ENCODE measurements around the gene CD63.
"Not testable (repeated sequence)": the region's sequence is repeated elsewhere in the genome, so short reads cannot be mapped to it uniquely, and the experiment has no call there.

The CD63 gene

GRCh38 chr12:55728939-55729818 lies at the start of gene CD63:
CD63 (minus strand) TSS chr12:55729009; CDS start chr12:55728341, 668 bp downstream.
- DNase-seq = peak; percentile 97

GRCh38 chr12:55777856-55778255 lies 49.0 kb upstream of the CD63 start:
- peak; percentile 38 for DNase-seq

- DNase-seq = no peak
Measured at GRCh38 chr12:55771736-55772135, 42.9 kb upstream of the CD63 start.

- no peak for DNase-seq
Measured at GRCh38 chr12:55767156-55767555, 38.3 kb upstream of the CD63 start.

GRCh38 chr12:55765736-55766290 lies 37.0 kb upstream of the CD63 start:
- no peak for DNase-seq

- no peak for DNase-seq
Measured at GRCh38 chr12:55762646-55763045, 33.8 kb upstream of the CD63 start.

- DNase-seq = no peak
Measured at GRCh38 chr12:55760663-55761062, 31.9 kb upstream of the CD63 start.

GRCh38 chr12:55758575-55758974 lies 29.8 kb upstream of the CD63 start:
- DNase-seq = not testable (repeated sequence)

- no peak for DNase-seq
Measured at GRCh38 chr12:55757701-55758100, 28.9 kb upstream of the CD63 start.

- no peak for DNase-seq
Measured at GRCh38 chr12:55755246-55755645, 26.4 kb upstream of the CD63 start.

GRCh38 chr12:55748230-55748993 lies 19.6 kb upstream of the CD63 start:
- DNase-seq = no peak

- no peak for DNase-seq
Measured at GRCh38 chr12:55746913-55747231, 18.1 kb upstream of the CD63 start.

- DNase-seq = no peak
Measured at GRCh38 chr12:55746174-55746912, 17.5 kb upstream of the CD63 start.

GRCh38 chr12:55745361-55746173 lies 16.8 kb upstream of the CD63 start:
- DNase-seq = no peak

- DNase-seq = no peak
Measured at GRCh38 chr12:55744340-55745030, 15.7 kb upstream of the CD63 start.

- peak; percentile 64 for DNase-seq
Measured at GRCh38 chr12:55743406-55744339, 14.9 kb upstream of the CD63 start.

- peak; percentile 51 for DNase-seq
Measured at GRCh38 chr12:55742719-55743405, 14.1 kb upstream of the CD63 start, which contains the start of gene GDF11. GDF11 (plus strand) TSS chr12:55743122; CDS start chr12:55743317, 195 bp downstream.

- DNase-seq = no peak
Measured at GRCh38 chr12:55741931-55742680, 13.3 kb upstream of the CD63 start.

- DNase-seq = no peak
Measured at GRCh38 chr12:55739025-55739378, 10.2 kb upstream of the CD63 start.

Measured in suppressor macrophage treated with lipopolysaccharide for 4 hours (primary cell).